ENCODE measurements around the gene ZBTB20. TPM values are rescaled to one million over a fixed set of nuclear protein-coding genes. Genes with fewer than 3 reads are reported as not detected.

ZBTB20 gene
- total RNA-seq, 8 experiments from 2014 or later, result 21.8 to 62.6 (median 39.5) TPM

DNA sequence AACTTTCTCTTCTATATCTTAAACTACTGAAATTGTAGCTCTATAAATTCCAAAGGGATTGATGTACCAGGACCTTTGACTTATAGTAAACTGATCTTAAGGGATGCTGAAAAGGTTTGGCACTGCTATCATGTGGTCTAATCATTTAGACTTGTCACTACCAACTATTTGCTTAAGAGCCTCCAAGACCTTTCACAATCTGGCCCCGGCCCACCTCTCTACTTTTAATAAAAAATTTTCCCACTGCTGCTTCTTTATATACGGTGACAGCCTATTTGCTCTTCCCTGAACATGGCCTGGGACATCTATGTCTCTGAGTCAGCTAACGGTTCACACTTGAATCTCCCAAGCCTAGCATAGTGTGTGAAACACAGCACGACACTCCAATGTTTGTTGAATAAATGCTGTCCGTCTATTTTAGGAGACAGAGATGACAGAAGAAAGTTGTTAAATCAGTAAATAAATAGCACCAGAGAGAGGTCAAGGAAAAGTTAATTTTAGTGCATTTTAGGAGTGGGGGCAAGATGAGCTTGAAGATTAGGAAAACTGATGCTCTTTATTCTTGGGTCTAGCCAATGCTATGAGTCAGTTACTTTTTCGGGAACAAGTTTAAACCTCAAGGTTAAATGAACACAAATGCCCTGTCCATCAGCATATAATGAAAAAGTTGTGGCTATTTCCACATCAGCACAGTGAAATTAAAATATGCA lies 640.3 kb downstream of the ZBTB20 start:
- H3K4me3 ChIP-seq, result no peak overlapping the region
- in situ Hi-C loops (cut with MboI; ENCODE audit: low pct_unique_long_range_greater_than_20kb in 2 of 9, low sequenced_read_pairs in 9 of 9, unreplicated experiment in 9 of 9), result no loop called here
- 17 to 93% (median 64%) methylated on average over 1 to 6 of the region's 6 CpGs for WGBS, 10 experiments
- peak in 3 of 8 experiments; percentile 44 to 72 (median 64) for ATAC-seq (replicated peaks in 6 of 8)
- no peaks in the 10 kb centered on the region for H3K4me1 ChIP-seq (replicated peaks in 1 of 2)
- H3K27ac ChIP-seq, result no peak overlapping the region

DNA sequence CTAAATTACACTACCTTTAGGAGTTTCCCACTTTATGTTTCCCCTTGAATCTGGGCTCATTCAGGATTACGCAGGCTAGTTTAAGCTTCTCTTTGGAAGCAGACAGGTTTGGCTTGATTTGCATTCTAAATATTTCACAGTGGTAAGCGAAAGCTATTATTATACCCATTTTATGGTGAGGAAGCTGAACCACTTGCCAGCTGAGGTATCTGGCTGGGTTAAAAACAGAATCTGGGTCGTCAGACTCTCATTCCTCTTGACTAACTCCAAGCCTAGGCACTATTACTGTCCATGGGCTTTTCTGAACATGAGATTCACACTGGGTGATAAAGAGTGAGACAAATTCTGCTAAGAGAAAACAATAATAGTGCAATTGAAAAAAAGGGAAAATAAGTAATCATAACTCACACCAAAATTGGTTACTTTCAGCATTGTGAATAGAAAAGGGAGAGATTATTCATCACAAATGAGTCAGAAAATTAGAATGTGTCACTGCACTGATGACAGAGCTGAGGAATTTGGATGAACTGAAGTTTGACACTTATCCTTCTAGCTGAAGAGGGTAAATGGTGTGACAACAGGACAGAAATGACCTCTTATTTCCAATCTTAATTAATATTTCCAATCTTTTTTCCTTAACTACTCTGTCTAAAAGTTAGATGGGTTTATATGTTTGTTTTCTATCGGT lies 642.0 kb downstream of the ZBTB20 start:
- in situ Hi-C loops (cut with MboI; ENCODE audit: low pct_unique_long_range_greater_than_20kb in 2 of 9, low sequenced_read_pairs in 9 of 9, unreplicated experiment in 9 of 9), result no loop called here
- Histone ChIP-seq H3K27ac (no peak overlapping the region), H3K4me1 (replicated peaks in 1 of 2) (no peaks in the 10 kb centered on the region), H3K4me3 (no peak overlapping the region)
- peak in 3 of 8 experiments; percentile 27 to 65 (median 50) for ATAC-seq (replicated peaks in 6 of 8)
- WGBS, 10 experiments, result 58 to 93% (median 74%) methylated on average over 2 to 4 of the region's 4 CpGs

DNA sequence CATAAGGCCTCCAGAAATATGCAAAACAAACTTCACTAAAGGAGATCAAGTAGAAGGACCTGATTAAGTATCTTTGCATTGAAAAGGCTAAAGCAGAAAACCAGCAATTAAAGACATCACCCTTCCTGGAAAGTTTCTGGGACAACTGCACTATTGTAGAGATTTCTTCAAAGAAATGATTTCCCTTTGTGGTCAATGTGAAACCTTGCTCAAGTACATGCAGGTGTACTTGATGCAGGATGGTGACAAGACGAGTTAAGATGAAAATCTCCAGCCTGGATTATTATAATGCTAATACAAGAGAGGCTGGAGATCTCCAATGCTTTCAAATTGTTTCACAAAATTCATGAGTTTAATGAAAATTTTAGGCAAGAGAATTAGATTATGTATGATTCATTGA lies 644.9 kb downstream of the ZBTB20 start:
- H3K27ac ChIP-seq, result no peak overlapping the region
- peaks cover 14 to 16% of the 10 kb centered on the region in 2 donors for H3K4me1 ChIP-seq (replicated peaks in 1 of 2)
- ATAC-seq (replicated peaks in 6 of 8), result no peak
- 50 to 100% (median 82%) methylated on average over 1 of the region's 1 CpG for WGBS, 10 experiments
- H3K4me3 ChIP-seq, result no peak overlapping the region
- in situ Hi-C loops (cut with MboI; ENCODE audit: low pct_unique_long_range_greater_than_20kb in 2 of 9, low sequenced_read_pairs in 9 of 9, unreplicated experiment in 9 of 9), result no loop called here

DNA sequence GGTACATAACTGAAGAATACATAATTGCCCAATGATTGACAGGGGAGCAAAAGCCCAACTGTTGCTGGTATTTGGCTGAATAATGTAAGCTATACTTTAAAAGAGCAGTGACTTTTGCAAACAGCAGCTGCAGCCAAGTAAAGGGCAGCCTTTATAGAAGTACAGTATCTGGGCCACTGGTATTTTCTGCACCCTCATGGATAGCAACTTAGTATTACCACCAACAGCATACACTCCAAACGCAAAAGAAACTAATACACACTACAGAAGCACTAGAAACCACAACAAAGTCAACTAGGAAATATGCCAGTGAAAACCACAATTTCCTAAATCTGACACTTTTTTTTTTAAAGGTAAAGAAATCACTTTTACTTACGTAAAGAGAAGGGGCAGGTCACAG lies 647.1 kb downstream of the ZBTB20 start:
- Histone ChIP-seq H3K4me1 (replicated peaks in 1 of 2) (peaks cover 16 to 22% of the 10 kb centered on the region in 2 donors), H3K4me3 (no peak overlapping the region), H3K27ac (no peak overlapping the region)
- in situ Hi-C loops (cut with MboI; ENCODE audit: low pct_unique_long_range_greater_than_20kb in 2 of 9, low sequenced_read_pairs in 9 of 9, unreplicated experiment in 9 of 9), result no loop called here
- no peak for ATAC-seq (replicated peaks in 6 of 8)
- WGBS, 10 experiments, result 51 to 100% (median 93%) methylated on average over 1 to 2 of the region's 2 CpGs; no CpG with 5 or more reads in 1 of the 10 experiments

DNA sequence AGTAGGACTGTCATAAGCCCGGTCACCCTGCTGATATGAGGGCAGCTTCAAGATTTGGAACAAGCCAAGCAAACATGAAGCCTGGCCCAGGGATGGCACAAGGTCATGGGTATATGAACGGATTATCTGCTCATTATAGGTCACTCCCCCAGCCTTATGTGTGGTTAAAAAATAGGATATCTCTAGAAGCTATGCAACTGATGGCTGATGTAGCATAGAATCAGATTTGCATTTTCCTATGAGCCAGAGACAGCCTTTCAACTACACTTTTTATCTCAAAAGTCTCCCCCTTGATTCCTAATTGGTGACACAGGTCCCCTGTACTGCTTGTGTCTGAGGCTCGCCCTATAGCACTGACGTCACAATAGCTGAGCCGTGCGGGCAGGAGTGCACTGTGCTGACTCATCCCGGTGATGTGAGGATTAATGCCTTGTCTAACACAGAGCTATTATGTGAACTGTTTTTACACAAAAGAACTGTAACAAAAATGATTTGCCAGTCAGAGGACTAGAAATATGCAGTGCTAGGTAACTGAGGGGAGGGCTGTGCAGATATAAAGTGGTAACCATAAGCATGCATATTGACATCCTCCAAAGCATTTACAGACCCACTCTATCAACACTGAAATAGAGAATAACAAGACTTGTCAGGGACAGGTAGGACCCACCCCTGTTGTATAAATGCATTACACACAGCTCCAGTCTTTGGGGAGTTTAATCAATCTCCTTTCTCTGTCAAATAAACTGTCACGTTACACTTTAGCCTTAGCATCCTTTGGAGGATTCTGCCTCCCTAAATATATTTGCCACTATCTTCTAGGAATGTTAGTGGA lies 648.3 kb downstream of the ZBTB20 start:
- H3K4me3 ChIP-seq, result no peak overlapping the region
- 29 to 100% (median 64%) methylated on average over 1 to 8 of the region's 8 CpGs for WGBS, 10 experiments
- ATAC-seq (replicated peaks in 6 of 8), result peak in 7 of 8 experiments; percentile 66 to 100 (median 100)
- peaks cover 16 to 22% of the 10 kb centered on the region in 2 donors for H3K4me1 ChIP-seq (replicated peaks in 1 of 2)
- in situ Hi-C loops (cut with MboI; ENCODE audit: low pct_unique_long_range_greater_than_20kb in 2 of 9, low sequenced_read_pairs in 9 of 9, unreplicated experiment in 9 of 9), result no loop called here
- H3K27ac ChIP-seq, result no peak overlapping the region

DNA sequence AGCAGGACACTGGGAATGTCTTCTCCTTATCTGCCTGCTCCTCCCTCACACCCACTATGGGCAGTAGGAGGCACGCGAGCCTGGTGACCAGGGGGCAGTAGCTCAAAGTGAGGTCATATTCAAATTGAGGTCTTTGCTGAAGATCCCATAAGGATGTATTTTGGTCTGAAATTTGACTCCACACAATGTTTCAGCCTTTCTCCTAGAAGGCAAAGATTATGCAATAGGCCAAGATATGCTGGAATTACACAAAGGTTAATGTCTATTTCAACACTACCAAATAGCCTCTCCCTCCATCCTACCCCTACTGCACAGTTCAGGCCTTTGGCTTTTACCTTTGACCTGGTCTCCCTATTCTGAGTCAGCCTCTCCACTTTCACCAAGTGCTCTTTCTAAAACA lies 650.2 kb downstream of the ZBTB20 start:
- in situ Hi-C loops (cut with MboI; ENCODE audit: low pct_unique_long_range_greater_than_20kb in 2 of 9, low sequenced_read_pairs in 9 of 9, unreplicated experiment in 9 of 9), result no loop called here
- WGBS, 10 experiments, result 34 to 100% (median 80%) methylated on average over 1 to 2 of the region's 2 CpGs; no CpG with 5 or more reads in 4 of the 10 experiments
- ATAC-seq (replicated peaks in 6 of 8), result peak in 3 of 8 experiments; percentile 63 to 85 (median 81)
- Histone ChIP-seq H3K4me1 (replicated peaks in 1 of 2) (peaks cover 16 to 22% of the 10 kb centered on the region in 2 donors), H3K27ac (no peak overlapping the region), H3K4me3 (no peak overlapping the region)

DNA sequence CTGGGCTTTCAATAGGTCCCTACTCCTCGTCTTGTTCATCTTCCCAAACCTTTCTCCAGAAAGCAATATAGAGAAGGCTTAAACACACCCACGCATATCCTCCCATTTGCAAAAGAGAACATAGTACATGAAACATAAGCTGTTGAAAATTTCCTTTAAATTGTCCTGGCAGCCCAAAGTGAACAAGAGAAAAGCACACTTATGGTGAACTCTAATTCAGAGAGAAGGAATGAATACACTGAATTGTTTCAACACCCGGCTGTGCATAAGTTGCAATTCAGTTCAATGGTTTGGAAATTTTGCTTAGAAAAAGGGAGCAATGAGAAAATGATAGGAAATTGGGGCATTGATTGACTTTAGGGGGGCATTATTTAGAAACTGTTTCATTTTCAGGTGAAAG lies 650.6 kb downstream of the ZBTB20 start:
- H3K4me1 ChIP-seq (replicated peaks in 1 of 2), result peaks cover 16 to 22% of the 10 kb centered on the region in 2 donors
- no peak overlapping the region for H3K27ac ChIP-seq
- WGBS, 10 experiments, result 60 to 100% (median 96%) methylated on average over 1 to 3 of the region's 3 CpGs; no CpG with 5 or more reads in 1 of the 10 experiments
- no peak overlapping the region for H3K4me3 ChIP-seq
- ATAC-seq (replicated peaks in 6 of 8), result peak in 1 of 8 experiments; percentile 4
- in situ Hi-C loops (cut with MboI; ENCODE audit: low pct_unique_long_range_greater_than_20kb in 2 of 9, low sequenced_read_pairs in 9 of 9, unreplicated experiment in 9 of 9), result no loop called here

DNA sequence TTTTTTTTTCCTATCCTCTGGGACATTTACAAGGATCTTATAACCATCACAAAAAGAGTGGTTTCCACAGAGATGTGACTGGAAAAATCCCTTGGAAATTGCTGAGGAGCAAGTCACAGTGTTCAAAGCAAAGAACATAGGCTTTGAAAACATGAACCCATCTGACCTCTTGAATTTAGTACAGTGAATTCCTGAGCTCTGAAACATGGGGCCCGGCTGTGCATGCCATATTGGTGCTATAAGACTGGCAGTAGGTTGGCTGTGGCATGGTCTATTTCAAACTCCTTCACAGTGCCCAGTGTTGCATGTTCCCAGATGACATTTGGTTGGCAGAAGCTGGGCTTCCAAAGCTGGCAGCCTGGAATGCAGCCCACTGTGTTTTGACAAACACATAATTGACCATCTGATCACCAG lies 651.1 kb downstream of the ZBTB20 start:
- peak in 1 of 8 experiments; percentile 16 for ATAC-seq (replicated peaks in 6 of 8)
- Histone ChIP-seq H3K27ac (no peak overlapping the region), H3K4me1 (replicated peaks in 1 of 2) (peaks cover 16 to 22% of the 10 kb centered on the region in 2 donors), H3K4me3 (no peak overlapping the region)
- WGBS, 10 experiments, result 0 to 86% (median 67%) methylated on average over 1 of the region's 1 CpG; no CpG with 5 or more reads in 5 of the 10 experiments
- in situ Hi-C loops (cut with MboI; ENCODE audit: low pct_unique_long_range_greater_than_20kb in 2 of 9, low sequenced_read_pairs in 9 of 9, unreplicated experiment in 9 of 9), result no loop called here

DNA sequence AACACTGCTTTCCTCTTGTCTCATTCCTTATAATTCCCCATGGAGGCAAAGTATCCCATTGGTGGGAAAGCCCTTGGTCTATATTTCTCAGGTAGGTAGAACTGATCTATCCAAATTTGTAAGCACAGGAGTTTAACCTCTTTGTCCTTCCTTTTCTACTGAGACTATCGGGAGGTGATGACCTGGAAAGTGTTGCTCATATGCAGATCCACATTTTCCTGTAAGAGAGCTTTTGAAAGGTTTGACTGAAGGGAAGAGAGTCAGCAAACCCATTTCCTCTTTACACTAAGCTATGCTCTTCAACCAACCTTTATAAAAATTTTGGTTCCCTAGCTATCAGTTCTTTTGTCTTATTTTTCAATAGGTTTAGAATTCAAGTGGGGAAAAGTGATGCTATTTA lies 652.6 kb downstream of the ZBTB20 start:
- WGBS, 10 experiments, result 67 to 100% (median 86%) methylated on average over 1 of the region's 1 CpG; no CpG with 5 or more reads in 3 of the 10 experiments
- H3K4me1 ChIP-seq (replicated peaks in 1 of 2), result peaks cover 16 to 22% of the 10 kb centered on the region in 2 donors
- no peak overlapping the region for H3K4me3 ChIP-seq
- in situ Hi-C loops (cut with MboI; ENCODE audit: low pct_unique_long_range_greater_than_20kb in 2 of 9, low sequenced_read_pairs in 9 of 9, unreplicated experiment in 9 of 9), result no loop called here
- no peak for ATAC-seq (replicated peaks in 6 of 8)
- no peak overlapping the region for H3K27ac ChIP-seq

DNA sequence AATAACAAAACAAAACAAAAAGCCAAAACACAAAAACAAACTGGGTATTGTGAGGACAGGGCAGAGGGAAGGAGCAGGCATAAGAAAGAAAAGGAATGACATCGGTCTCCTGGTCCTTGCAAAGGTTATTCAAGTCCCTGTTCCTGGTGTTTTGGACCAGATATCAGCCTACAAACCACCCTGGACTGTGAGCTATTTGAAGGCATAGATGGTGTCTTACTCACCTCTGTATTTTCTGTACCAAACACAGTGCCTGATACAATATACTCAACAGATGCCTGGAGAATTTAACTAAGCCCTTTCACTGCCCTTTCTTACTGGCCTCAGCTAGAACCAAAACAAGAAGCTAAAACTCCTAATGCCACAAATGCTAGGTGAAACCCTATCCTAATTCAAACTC lies 656.3 kb downstream of the ZBTB20 start:
- in situ Hi-C loops (cut with MboI; ENCODE audit: low pct_unique_long_range_greater_than_20kb in 2 of 9, low sequenced_read_pairs in 9 of 9, unreplicated experiment in 9 of 9), result no loop called here
- H3K4me3 ChIP-seq, result no peak overlapping the region
- no peaks in the 10 kb centered on the region for H3K4me1 ChIP-seq (replicated peaks in 1 of 2)
- H3K27ac ChIP-seq, result no peak overlapping the region
- ATAC-seq (replicated peaks in 6 of 8), result no peak
- 88 to 100% (median 91%) methylated on average over 1 of the region's 1 CpG; no CpG with 5 or more reads in 4 of the 10 experiments for WGBS, 10 experiments

DNA sequence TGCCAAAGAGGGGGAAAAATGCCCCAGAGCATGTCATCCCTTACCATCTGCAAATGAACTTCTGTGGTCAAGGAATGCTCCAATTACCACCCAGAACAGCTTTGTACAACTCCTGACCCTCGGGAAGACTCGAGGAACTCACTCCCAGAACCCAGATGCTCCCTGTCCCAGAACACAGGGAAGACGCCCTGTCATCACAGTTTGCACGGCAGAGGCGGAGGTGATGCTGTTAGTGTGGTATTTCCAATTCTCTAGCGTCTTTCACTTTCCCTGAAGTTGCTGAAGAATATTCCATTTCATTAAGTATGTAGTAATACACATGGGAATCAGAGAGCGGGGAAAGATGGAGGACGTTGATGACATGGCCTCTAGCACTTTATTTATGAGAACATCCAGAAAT lies 659.6 kb downstream of the ZBTB20 start:
- WGBS, 10 experiments, result 77 to 100% (median 83%) methylated on average over 2 to 8 of the region's 8 CpGs; no CpG with 5 or more reads in 1 of the 10 experiments
- peaks cover 0 to 2% of the 10 kb centered on the region in 2 donors for H3K4me1 ChIP-seq (replicated peaks in 1 of 2)
- in situ Hi-C loops (cut with MboI; ENCODE audit: low pct_unique_long_range_greater_than_20kb in 2 of 9, low sequenced_read_pairs in 9 of 9, unreplicated experiment in 9 of 9), result no loop called here
- ATAC-seq (replicated peaks in 6 of 8), result no peak
- H3K4me3 ChIP-seq, result no peak overlapping the region
- H3K27ac ChIP-seq, result no peak overlapping the region

DNA sequence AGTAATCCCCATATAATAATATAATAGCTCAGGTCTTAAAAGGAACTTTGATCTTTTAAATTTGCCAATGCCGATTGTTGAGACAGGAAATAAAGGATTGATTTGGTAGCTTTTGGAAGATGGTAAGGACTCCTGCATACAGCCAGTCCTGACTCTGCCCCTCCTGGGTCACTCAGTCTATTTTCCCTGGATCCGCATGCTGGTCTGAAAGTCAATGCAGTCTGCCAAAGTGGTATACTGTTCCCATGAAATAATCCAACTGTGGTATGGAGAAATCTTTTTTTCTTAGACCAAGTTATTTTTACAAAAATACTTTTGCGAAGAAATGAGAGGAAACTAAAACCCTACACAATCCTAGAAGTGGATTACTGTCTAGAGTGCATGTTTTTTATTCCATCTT lies 662.2 kb downstream of the ZBTB20 start:
- 66 to 100% (median 92%) methylated on average over 1 to 3 of the region's 3 CpGs; no CpG with 5 or more reads in 2 of the 10 experiments for WGBS, 10 experiments

DNA sequence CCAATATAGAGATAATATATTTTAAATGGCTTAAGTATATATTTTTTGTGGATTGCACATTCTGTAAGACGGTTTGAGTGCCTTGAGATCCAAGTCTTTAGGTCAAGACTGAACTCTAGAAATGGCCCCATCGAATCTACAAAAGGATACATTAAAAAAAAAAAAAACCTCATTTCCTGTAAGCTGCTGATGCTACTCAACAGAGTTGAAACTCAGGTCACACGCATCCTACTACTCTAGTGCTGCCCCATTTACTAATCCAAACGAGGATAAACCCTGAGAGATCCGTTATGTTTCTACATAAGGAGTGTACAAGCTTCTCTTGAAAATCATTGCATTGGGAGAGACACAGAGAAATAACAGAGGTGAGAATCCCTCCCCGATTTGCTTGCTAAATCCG lies 666.0 kb downstream of the ZBTB20 start:
- H3K4me3 ChIP-seq, result no peak overlapping the region
- in situ Hi-C loops (cut with MboI; ENCODE audit: low pct_unique_long_range_greater_than_20kb in 2 of 9, low sequenced_read_pairs in 9 of 9, unreplicated experiment in 9 of 9), result no loop called here
- peaks cover 0 to 2% of the 10 kb centered on the region in 2 donors for H3K4me1 ChIP-seq (replicated peaks in 1 of 2)
- WGBS, 10 experiments, result 78 to 96% (median 91%) methylated on average over 1 to 7 of the region's 7 CpGs
- ATAC-seq (replicated peaks in 6 of 8), result no peak
- H3K27ac ChIP-seq, result no peak overlapping the region

More for the DNA sequence above, 662.2 kb downstream of the ZBTB20 start:
- in situ Hi-C loops (cut with MboI; ENCODE audit: low pct_unique_long_range_greater_than_20kb in 2 of 9, low sequenced_read_pairs in 9 of 9, unreplicated experiment in 9 of 9), result no loop called here
- H3K4me3 ChIP-seq, result no peak overlapping the region
- H3K4me1 ChIP-seq (replicated peaks in 1 of 2), result peaks cover 0 to 2% of the 10 kb centered on the region in 2 donors
- ATAC-seq (replicated peaks in 6 of 8), result no peak
- H3K27ac ChIP-seq, result no peak overlapping the region

All from motor neuron (in vitro differentiated cells).